ENCODE measurements around the gene EYA2.

- no peak for TF ChIP-seq POLR2A (IDR thresholded peaks at IDR 0.05)
- TF ChIP-seq CTCF (IDR thresholded peaks at IDR 0.05) = no peak
Observed at GRCh38 chr20:47117371-47117770, 222.7 kb downstream of the EYA2 start.

All from heart left ventricle (tissue), 13 donors.